ENCODE measurements around the gene MAEA. TPM values are rescaled to one million over a fixed set of nuclear protein-coding genes. Genes with fewer than 3 reads are reported as not detected.

The MAEA gene
- total and polyA plus RNA-seq, 9 of the 15 experiments (the other 6 are each of a cell fraction or from before 2014, with no cell fraction given) = 2.1 to 86.5 (median 45.0) TPM

DNA sequence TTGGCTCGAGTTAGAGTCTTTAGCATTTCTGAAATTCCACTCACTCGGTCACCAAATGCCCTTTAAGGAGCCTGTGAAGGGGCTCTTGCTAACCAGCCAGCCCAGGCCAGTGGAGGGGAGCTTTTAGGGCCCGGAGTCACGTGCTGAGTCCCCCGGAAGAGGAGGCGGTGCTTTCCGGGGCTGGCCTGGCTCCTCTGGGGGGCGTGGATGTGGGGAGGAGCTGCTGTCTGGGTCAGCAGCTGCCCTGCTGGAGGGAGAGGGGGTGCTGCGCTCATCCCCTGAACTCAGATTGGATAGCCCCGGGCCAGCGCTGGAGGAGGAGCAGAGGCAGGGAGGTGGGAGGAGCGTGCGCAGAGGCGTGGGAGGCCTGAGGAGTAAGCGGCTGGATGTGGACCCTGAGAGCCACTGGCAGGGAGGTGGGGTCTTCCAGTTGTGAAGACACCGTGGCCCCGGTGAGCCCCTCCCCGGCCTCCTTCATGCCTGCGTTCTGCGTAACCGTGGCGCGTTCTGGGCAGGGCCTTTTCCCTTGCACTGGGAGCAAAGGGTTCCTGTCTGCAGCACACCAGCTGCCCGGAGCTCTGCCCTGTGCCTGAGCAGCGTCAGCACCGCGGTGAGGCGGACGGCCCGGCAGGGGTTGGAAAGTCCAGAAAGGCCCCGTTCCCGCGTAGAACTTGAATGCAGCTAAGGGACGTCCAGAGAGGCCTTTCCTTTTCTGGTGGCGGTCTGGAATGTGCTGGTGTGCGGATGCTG is 19.7 kb downstream of the MAEA start (continued):
- TF ChIP-seq ARID3A (IDR thresholded peaks at IDR 0.05; ENCODE audit: borderline replicate concordance, low read depth, low read length) (no peak), USF2 (CRISPR knock-in tag; IDR thresholded peaks at IDR 0.05) (peak; percentile 90), RAD21 (CRISPR knock-in tag; conservative IDR thresholded peaks at IDR 0.05 in 1 of 2, IDR thresholded peaks at IDR 0.05 in 1 of 2) (no peak), FOS (IDR thresholded peaks at IDR 0.05; ENCODE audit: extremely low read depth, insufficient read length) (no peak), HCFC1 (IDR thresholded peaks at IDR 0.05; ENCODE audit: low read depth, low read length) (no peak), EGR1 (conservative IDR thresholded peaks at IDR 0.05) (peak; percentile 78), ZNF668 (CRISPR knock-in tag; IDR thresholded peaks at IDR 0.05) (no peak), PHF21A (IDR thresholded peaks at IDR 0.05; ENCODE audit: borderline replicate concordance, low read depth) (0 out of 2 replicates have a peak, but pooled peaks have one; percentile 17), TFAP4 (CRISPR knock-in tag; IDR thresholded peaks at IDR 0.05; ENCODE audit: borderline replicate concordance) (peak; percentile 70; the same call in 1 of the 2 replicates), ZBTB34 (CRISPR knock-in tag; IDR thresholded peaks at IDR 0.05) (no peak), KLF10 (CRISPR knock-in tag; IDR thresholded peaks at IDR 0.05) (no peak), TOE1 (IDR thresholded peaks at IDR 0.05; ENCODE audit: borderline replicate concordance) (peak; percentile 58; the same call in 1 of the 2 replicates), TOE1 (CRISPR knock-in tag; IDR thresholded peaks at IDR 0.05; ENCODE audit: borderline replicate concordance, low read depth) (no peak), TBP (optimal IDR thresholded peaks at IDR 0.05; ENCODE audit: low read depth, low read length) (peak; percentile 21), USF1 (CRISPR knock-in tag; IDR thresholded peaks at IDR 0.05) (peak; percentile 84), CHCHD3 (CRISPR knock-in tag; IDR thresholded peaks at IDR 0.05) (no peak), ADNP (tag; IDR thresholded peaks at IDR 0.05) (no peak)
- TF ChIP-seq, protein P1, sequence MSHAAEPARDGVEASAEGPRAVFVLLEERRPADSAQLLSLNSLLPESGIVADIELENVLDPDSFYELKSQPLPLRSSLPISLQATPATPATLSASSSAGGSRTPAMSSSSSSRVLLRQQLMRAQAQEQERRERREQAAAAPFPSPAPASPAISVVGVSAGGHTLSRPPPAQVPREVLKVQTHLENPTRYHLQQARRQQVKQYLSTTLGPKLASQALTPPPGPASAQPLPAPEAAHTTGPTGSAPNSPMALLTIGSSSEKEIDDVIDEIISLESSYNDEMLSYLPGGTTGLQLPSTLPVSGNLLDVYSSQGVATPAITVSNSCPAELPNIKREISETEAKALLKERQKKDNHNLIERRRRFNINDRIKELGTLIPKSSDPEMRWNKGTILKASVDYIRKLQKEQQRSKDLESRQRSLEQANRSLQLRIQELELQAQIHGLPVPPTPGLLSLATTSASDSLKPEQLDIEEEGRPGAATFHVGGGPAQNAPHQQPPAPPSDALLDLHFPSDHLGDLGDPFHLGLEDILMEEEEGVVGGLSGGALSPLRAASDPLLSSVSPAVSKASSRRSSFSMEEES (CRISPR knock-in tag; IDR thresholded peaks at IDR 0.05) = peak; percentile 5; the same call in 1 of the 2 replicates
- TF ChIP-seq, protein P2, sequence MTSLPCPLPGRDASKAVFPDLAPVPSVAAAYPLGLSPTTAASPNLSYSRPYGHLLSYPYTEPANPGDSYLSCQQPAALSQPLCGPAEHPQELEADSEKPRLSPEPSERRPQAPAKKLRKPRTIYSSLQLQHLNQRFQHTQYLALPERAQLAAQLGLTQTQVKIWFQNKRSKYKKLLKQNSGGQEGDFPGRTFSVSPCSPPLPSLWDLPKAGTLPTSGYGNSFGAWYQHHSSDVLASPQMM (CRISPR knock-in tag; IDR thresholded peaks at IDR 0.05) = no peak
